Skeletal muscle satellite cell (primary cell): ENCODE measurements around the gene ADCY10.
"Not testable (repeated sequence)": the region's sequence is repeated elsewhere in the genome, so short reads cannot be mapped to it uniquely, and the experiment has no call there.

Source experiments
- H3K27me3 ChIP-seq: 2 replicates; pipeline ENCODE4 v1.7.0; 2013; ENCODE audit warnings: low read length; ENCODE audit not compliant: control insufficient read depth, insufficient read depth
- H3K36me3 ChIP-seq: 2 replicates; pipeline ENCODE4 v1.7.0; 2013; ENCODE audit warnings: mild to moderate bottlenecking, control low read depth, low read length; ENCODE audit not compliant: insufficient read depth
- H3K4me1 ChIP-seq: 2 replicates; pipeline ENCODE4 v1.7.0; 2013; ENCODE audit warnings: low read length; ENCODE audit not compliant: control insufficient read depth, insufficient read depth
- H3K4me2 ChIP-seq: 2 replicates; pipeline ENCODE4 v1.7.0; 2013; ENCODE audit warnings: mild to moderate bottlenecking, low read length
- H3K4me3 ChIP-seq: 2 replicates; pipeline ENCODE4 v1.7.0; 2013; ENCODE audit warnings: low read length
- H3K9ac ChIP-seq: 2 replicates; pipeline ENCODE4 v1.7.0; 2013; ENCODE audit warnings: mild to moderate bottlenecking, low read depth, low read length, moderate library complexity
- H3K9me3 ChIP-seq: replicated peaks from 2 replicates; pipeline ENCODE4 v1.7.0; 2013; ENCODE audit warnings: mild to moderate bottlenecking, control low read depth, low read length

ADCY10 gene

DNA sequence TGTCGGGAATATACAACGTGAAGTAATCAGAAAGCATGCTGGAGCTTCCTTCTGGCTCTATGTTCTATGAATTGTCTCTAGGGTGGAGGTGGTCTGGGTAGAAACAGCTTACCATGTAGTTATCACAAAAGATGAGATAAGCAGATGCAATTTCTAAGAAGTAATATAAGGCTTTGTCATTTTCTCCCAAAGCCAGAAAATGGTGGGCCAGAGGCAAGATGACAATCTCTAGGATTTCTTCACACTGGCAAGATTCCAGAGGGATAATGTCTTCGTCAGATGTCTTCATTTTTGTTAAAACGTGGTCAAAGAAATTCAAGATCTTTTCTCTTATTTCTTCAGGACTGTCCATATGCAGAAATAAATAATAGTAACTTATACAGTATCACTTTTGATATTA lies 77.7 kb downstream of the ADCY10 start:
- H3K36me3 ChIP-seq: no peaks in the 10 kb centered on the region
- H3K9ac ChIP-seq: no peak overlapping the region
- H3K27me3 ChIP-seq: no peaks in the 10 kb centered on the region
- no peak overlapping the region for H3K4me2 ChIP-seq
- H3K9me3 ChIP-seq: no peaks in the 10 kb centered on the region
- H3K4me1 ChIP-seq: no peaks in the 10 kb centered on the region
- H3K4me3 ChIP-seq: no peak overlapping the region

DNA sequence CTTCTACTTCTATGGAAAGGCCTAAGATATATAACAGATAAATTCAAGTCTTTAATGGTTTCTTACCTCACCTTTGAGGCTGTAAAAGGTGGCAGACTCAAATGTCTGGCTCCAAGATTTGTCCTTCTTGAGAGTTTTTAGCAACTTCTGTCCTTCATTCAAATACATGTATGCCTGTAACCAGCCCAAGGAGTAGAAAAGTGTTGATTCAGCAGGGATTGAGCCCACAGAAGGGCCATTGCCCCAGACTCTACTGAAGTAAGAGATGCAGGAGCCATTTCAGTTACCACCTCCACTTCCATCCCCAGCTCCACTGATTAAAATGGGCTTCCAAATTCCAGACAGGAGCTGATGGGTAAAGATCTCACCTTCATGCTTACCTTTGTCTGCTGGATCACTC lies 80.0 kb downstream of the ADCY10 start:
- no peak overlapping the region for H3K9ac ChIP-seq
- H3K4me2 ChIP-seq: no peak overlapping the region
- no peak overlapping the region for H3K4me3 ChIP-seq
- H3K9me3 ChIP-seq: no peaks in the 10 kb centered on the region
- no peaks in the 10 kb centered on the region for H3K27me3 ChIP-seq
- H3K4me1 ChIP-seq: no peaks in the 10 kb centered on the region
- no peaks in the 10 kb centered on the region for H3K36me3 ChIP-seq

DNA sequence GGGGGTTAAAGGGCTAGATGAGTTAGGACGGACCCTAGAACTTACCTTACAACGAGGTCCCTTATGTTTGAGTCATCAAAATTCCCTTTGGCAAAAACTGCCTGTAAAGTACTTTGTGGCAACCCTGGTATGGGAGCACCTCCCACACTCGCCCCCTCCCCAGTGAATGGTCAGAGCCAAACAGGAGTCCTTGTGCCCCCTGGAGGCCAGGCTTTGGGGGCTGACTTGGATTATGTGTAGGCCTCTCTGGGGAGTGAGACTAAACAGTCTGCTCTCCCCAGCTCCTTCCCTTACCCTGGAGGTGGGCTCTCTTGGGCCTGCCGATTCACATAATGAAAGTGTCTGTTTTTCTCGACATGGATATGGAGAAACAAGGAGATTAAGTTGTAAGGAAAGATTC lies 81.2 kb downstream of the ADCY10 start:
- Histone ChIP-seq H3K4me2 (no peak overlapping the region), H3K4me3 (no peak overlapping the region), H3K36me3 (no peaks in the 10 kb centered on the region), H3K27me3 (no peaks in the 10 kb centered on the region), H3K9me3 (no peaks in the 10 kb centered on the region), H3K9ac (no peak overlapping the region), H3K4me1 (no peaks in the 10 kb centered on the region)

DNA sequence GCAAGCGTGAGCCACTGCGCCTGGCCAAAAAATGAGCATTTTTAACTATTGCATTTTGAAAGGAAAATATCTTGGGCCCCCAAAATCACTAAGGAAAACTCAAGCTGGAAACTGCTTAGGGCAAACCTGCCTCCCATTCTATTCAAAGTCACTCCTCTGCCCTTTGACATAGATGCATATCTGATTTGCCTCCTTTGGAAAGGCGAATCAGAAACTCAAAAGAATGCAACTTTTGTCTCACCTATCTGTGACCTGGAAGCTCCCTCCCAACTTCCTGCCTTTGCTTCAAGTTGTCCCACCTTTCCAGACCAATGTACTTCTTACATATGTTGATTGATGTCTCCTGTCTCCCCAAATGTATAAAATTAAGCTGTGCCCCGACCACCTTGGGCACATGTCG lies 83.3 kb downstream of the ADCY10 start:
- H3K27me3 ChIP-seq, H3K9ac ChIP-seq, H3K36me3 ChIP-seq, H3K4me3 ChIP-seq, H3K4me2 ChIP-seq, H3K4me1 ChIP-seq, H3K9me3 ChIP-seq: not testable (repeated sequence)

DNA sequence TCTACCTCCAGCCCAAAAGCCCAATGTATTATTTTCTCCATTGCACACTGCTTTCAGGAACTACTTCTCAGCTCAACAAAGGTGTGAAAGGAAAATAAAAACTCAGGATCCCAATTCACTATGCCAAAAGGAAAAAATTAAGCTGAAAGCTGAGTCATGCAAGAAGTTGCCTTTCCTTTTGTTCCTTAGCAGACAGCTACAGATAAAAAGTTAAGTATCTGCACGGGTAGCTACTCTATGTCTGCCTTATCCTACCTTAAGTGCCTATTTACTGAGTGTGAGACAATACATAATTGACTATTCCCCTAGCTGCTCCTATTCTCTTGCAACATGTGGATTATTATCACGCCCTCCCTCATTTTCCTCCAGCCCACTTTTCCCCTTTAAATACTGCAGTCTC lies 84.1 kb downstream of the ADCY10 start:
- Histone ChIP-seq H3K4me1 (no peaks in the 10 kb centered on the region), H3K4me3 (no peak overlapping the region), H3K9me3 (no peaks in the 10 kb centered on the region), H3K36me3 (no peaks in the 10 kb centered on the region), H3K4me2 (no peak overlapping the region), H3K9ac (no peak overlapping the region), H3K27me3 (no peaks in the 10 kb centered on the region)

DNA sequence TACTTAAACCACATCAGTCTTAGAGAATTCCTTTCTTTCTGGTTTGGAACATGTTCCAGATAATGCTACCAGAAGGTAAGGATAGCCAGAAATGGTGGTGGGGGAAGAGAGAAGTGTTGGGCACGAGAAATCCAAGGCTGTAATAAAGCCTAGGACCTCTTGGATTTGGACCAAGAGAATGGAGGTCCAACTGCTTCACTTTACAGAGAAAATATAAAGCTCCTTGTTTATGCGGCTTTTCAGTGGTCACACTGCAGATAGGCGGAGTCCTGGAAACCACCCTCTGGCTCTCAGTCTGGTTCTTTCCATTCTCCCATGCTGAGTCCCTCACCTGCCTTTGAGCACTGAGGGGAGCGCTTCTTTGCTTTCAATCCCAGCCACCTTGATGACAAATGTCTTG lies 87.8 kb downstream of the ADCY10 start:
- no peaks in the 10 kb centered on the region for H3K9me3 ChIP-seq
- no peaks in the 10 kb centered on the region for H3K36me3 ChIP-seq
- no peaks in the 10 kb centered on the region for H3K27me3 ChIP-seq
- no peak overlapping the region for H3K4me3 ChIP-seq
- H3K4me2 ChIP-seq: no peak overlapping the region
- no peak overlapping the region for H3K9ac ChIP-seq
- H3K4me1 ChIP-seq: peaks cover 18% of the 10 kb centered on the region

DNA sequence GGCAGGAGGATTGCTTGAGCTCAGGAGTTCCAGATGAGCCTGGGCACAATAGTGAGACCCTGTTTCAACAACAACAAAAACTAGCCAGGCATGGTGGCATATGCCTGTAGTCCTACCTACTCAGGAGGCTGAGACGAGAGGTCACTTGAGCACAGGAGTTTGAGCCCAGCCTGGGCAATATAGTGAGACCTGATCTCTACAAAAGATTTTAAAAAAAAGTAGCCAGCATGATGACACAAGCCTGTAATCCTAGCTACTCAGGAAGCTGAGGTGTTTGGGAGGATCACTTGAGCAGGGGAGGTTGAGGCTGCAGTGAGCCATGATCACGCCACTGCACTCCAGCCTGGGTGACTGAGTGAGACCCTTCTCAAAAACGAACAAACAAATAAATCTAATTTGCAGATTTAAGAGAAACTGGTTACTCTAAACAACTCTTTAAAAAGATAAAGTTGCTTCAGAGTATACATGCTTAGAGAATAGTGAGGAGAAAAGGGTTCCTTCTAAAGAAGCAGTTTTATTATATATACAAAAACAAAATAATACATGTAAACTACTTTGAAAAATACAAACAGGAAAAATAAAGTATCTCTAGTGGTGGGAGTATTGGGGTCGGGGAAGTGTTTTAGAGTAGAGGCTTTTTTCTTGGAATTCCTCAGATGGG lies 88.4 kb downstream of the ADCY10 start:
- H3K36me3 ChIP-seq: no peaks in the 10 kb centered on the region
- no peaks in the 10 kb centered on the region for H3K27me3 ChIP-seq
- H3K9me3 ChIP-seq: no peaks in the 10 kb centered on the region
- H3K4me1 ChIP-seq: peaks cover 23% of the 10 kb centered on the region
- H3K4me3 ChIP-seq: no peak overlapping the region
- H3K9ac ChIP-seq: no peak overlapping the region
- no peak overlapping the region for H3K4me2 ChIP-seq

DNA sequence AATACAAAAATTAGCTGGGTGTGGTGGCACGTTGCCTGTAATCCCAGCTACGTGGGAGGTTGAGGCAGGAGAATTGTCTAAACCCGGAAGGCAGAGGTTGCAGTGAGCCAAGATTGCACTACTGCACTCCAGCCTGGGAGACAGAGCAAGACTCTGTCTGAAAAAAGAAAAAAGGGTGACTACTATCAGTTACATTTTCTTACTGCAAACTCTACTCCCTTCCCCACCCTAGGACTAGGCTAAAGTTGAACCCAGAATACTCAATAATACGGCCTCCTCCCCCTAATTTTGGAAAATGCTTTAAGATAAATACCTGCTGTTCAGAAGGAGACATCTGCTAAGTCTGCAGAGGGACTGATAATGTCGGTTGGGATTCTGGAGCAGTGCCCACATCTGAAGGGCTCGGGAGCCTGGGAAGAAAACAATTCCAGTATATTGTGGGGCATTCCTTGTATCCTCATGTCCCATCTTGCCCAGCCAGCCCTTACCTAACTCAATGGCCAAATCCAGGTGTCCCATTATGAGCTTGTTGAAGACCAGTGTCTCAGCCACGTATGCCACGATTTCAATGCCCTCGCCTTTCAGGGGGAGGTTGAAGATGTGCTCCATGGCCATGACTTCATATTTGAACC lies 89.7 kb downstream of the ADCY10 start:
- H3K4me3 ChIP-seq: no peak overlapping the region
- no peaks in the 10 kb centered on the region for H3K36me3 ChIP-seq
- no peak overlapping the region for H3K9ac ChIP-seq
- no peaks in the 10 kb centered on the region for H3K9me3 ChIP-seq
- H3K4me1 ChIP-seq: peaks cover 31% of the 10 kb centered on the region
- no peaks in the 10 kb centered on the region for H3K27me3 ChIP-seq
- no peak overlapping the region for H3K4me2 ChIP-seq

DNA sequence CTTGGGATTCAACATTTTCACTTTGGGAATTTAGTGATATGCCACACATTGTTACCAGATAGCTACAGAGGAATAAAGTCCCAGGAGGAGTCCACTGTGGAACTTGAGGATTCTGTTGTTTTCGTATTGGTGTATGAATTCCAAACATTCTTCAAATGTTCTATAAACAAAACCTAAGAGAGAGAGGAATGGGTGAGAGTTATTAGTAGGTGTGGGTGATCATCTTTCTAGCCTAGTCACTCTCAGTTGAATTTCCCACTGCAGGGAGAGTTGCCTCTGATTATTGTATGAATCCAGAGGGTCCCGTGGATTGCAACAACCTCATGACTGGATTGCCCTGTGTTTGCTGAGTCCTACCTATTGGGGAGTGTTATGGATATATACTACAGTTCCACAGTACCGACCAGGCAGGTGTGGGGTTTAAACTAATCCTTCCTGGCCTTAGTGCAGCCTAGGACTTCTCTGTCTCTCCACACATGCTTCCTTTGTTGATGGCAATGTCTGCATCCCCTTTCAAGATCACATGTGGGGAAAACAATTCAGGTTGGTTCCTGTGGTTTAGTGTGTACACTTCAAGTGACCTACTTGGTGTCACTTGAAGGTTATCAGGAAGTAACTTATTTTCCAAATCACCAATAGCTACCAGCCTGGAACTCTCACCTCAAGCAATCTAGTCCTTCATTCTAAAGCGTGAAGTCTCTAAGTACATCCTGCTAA lies 91.8 kb downstream of the ADCY10 start:
- Histone ChIP-seq H3K9ac (peak overlapping the region; percentile 45), H3K4me1 (peaks cover 31% of the 10 kb centered on the region), H3K4me2 (peak overlapping the region; percentile 43), H3K27me3 (no peaks in the 10 kb centered on the region), H3K4me3 (peak overlapping the region; percentile 27), H3K9me3 (no peaks in the 10 kb centered on the region), H3K36me3 (no peaks in the 10 kb centered on the region)

DNA sequence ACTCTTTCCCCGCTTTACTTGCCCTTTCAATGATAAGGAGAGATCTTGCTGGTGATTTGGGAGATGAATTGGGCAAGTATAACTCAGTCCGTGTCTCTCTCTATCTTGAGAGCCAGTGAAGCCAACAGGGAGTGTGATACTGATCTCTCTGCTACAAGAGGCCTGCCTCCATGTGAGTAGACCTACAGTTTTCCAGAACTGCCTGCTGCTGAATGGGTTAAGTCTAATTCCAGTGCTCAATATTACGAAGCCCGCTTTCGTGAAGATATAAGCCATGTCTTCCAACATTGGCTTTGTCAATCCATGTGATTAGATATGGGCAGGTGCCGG lies 92.6 kb downstream of the ADCY10 start:
- Histone ChIP-seq H3K9me3 (no peaks in the 10 kb centered on the region), H3K9ac (peak overlapping the region; percentile 16), H3K4me3 (no peak overlapping the region), H3K4me2 (peak overlapping the region; percentile 43), H3K4me1 (peaks cover 31% of the 10 kb centered on the region), H3K36me3 (no peaks in the 10 kb centered on the region), H3K27me3 (no peaks in the 10 kb centered on the region)

DNA sequence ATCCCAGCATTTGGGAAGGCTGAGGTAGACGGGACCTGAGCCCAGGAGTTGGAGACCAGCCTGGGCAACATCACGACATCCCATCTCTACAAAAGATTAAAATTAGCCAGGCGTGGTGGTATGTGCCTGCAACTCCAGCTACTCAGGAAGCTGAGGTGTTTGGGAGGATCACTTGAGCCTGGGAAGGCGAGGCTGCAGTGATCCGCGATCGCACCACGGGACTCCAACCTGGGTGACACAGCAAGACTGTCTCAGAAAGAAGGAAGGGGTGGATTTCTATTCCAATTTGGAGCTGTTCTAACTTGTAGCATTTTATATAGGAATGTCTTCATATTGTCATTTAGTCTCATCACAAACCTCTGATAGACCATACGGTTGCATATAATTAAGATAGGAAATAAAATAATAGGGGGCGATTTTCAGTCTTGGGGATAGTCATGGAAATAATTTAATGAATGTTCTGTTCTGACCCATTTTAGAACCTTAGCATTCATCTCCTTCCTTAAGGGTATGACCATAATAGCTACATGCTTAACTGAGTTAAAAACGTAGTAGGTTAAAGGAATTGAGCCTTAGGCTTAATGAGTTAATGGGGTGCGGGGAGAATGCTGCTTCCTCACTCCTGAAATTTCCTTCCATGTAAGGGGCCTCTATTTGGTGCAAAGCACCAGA lies 93.1 kb downstream of the ADCY10 start:
- Histone ChIP-seq H3K4me2 (peak overlapping the region; percentile 67), H3K36me3 (no peaks in the 10 kb centered on the region), H3K4me1 (peaks cover 31% of the 10 kb centered on the region), H3K27me3 (no peaks in the 10 kb centered on the region), H3K9me3 (no peaks in the 10 kb centered on the region), H3K9ac (peak overlapping the region; percentile 79), H3K4me3 (peak overlapping the region; percentile 48)
